AG10803 (cell line): Measurements from ENCODE around the gene PRPF38A.

Experiments
- DNase-seq: peaks from one replicate; pipeline ENCODE4 v3.0.0; 2010; ENCODE audit warnings: low read depth
- H3K4me3 ChIP-seq: 2 replicates; pipeline ENCODE4 v1.5.1; 2011; ENCODE audit warnings: mild to moderate bottlenecking, low read length, control low read depth
- TF ChIP-seq, protein P1 (sequence below): conservative IDR thresholded peaks from 2 replicates; pipeline ENCODE4 v1.5.1; 2011; ENCODE audit warnings: mild to moderate bottlenecking, low read length, control low read depth, inconsistent platforms

Gene PRPF38A, protein sequence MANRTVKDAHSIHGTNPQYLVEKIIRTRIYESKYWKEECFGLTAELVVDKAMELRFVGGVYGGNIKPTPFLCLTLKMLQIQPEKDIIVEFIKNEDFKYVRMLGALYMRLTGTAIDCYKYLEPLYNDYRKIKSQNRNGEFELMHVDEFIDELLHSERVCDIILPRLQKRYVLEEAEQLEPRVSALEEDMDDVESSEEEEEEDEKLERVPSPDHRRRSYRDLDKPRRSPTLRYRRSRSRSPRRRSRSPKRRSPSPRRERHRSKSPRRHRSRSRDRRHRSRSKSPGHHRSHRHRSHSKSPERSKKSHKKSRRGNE

DNA sequence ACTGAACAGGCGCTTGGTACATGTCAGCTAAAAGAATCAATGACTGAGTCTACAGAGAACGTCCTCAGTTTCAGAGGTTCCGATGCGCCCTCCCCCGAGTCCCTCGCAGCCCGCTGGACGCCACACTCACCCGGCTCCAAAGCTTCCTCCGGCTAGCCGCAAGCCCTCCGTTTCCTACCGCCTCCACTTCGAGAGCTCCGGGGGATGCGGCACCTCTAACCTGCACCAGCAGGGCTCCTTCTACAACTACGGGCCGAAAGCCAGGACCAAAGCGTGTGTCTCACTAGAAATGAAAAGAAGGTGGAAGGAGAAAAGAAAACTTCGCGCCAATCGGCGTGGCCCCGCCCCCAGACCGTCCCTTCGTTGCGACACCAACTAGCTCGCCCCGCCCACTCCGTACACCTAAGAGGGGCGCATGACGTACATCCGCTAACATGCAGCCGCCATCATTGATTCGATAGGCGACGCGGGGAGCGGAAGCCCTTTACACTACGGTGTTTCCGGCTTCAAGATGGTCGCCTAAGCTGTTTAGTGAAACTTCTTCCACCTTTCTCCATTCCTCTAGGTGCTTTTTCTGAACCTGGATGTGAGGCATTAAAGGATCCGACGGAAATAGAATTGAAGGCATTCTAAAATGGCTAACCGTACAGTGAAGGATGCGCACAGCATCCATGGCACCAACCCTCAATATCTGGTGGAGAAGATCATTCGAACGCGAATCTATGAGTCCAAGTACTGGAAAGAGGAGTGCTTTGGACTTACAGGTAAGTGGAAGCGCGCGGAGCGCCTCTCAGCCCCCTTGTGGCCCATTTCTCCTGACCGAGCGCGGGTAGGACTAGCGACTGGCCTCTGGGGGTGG lies at the start of gene PRPF38A, which contains the start of gene ORC1:
PRPF38A (plus strand) TSS at position 487 of the 859 bp plus-strand sequence; CDS start at position 635, 148 bp downstream.
ORC1 (minus strand) TSS at position 308 of the 859 bp plus-strand sequence. CDS start 2,200 bp downstream, outside the sequence.
- peak; percentile 95 for DNase-seq
- TF ChIP-seq, protein P1, sequence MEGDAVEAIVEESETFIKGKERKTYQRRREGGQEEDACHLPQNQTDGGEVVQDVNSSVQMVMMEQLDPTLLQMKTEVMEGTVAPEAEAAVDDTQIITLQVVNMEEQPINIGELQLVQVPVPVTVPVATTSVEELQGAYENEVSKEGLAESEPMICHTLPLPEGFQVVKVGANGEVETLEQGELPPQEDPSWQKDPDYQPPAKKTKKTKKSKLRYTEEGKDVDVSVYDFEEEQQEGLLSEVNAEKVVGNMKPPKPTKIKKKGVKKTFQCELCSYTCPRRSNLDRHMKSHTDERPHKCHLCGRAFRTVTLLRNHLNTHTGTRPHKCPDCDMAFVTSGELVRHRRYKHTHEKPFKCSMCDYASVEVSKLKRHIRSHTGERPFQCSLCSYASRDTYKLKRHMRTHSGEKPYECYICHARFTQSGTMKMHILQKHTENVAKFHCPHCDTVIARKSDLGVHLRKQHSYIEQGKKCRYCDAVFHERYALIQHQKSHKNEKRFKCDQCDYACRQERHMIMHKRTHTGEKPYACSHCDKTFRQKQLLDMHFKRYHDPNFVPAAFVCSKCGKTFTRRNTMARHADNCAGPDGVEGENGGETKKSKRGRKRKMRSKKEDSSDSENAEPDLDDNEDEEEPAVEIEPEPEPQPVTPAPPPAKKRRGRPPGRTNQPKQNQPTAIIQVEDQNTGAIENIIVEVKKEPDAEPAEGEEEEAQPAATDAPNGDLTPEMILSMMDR = peak; percentile 65
- peak within 1 kb of the TSS; percentile 86 for H3K4me3 ChIP-seq

DNA sequence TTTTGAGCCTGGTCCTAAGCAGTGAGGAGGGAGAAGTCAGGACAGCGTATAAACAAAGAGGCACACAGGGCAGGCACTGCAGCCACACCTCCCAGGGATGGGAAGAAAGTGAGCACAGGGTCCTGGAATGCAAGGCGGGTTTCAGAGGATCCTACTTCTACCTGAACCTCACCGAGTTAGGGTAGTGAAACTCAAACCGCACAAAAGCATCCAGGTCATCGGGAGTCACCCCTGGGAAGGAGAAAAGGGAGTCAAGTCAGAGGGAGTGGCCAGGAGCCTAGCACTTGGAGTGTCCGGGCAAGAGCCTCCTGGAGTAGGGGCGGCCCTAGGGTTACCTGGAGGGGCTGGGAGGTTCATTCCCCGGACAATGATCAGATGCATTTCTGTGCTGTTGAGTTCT lies 49.0 kb upstream of the PRPF38A start:
- DNase-seq = no peak
- TF ChIP-seq, protein P1 = no peak
- H3K4me3 ChIP-seq = no peak overlapping the region

DNA sequence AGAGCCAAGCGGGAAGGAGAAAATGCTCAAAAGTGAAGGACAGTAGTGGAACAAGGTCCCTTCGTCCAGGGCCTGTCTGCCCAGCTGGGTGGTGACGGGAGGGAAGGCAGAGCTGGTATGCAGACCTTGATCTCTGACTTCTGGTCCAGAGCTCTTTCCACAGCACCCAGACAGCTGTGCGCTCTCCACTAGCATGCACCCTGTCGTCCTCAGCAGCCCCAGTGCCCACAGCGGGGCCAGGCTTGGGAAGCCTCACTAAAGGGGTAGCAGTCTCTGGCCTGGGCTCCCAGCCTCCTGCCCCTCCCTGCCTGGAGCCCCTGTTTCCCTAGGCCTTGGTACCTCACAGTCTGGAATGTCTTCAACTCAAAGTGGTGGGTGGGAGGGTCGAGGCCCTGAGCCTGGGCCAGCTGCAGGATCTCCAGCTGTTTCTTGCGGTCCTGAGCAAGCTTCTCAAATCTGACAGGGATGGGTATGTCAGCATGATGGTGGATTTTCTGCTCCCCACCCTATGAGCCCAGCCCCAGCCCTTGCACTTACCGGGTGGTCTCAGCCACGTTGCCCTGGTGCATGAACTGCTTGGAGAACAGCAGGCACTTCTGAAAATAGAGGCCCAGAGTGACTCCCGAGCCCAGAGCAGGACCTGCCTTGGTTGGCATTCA lies 48.4 kb upstream of the PRPF38A start:
- TF ChIP-seq, protein P1 = no peak
- no peak for DNase-seq
- no peak overlapping the region for H3K4me3 ChIP-seq

DNA sequence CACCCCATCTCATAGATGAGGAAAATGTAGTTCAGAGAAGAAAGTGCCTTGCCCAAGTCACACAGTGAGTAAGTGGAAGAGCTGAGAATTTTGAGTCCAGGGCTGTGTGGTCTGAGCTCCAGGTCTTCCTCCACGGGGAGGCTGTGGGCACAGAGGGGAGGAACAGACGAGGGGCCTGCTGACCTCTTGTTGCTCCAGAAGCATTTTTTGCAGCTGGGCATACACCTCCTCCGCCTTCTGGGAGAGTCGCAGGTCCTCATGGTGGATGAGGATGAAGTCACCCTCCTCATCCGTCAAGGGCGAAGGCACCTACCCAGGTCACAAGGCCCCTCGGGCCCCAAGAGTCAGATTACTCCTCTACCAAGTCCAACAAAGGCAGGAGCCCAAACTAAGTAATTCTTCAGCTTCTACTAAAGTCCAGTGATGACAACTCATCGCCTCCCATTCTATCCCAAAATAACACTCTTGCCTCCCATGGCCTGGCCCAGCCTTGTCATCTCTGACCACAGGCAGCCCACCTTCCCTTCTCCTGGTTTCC lies 47.5 kb upstream of the PRPF38A start:
- TF ChIP-seq, protein P1 = no peak
- no peak overlapping the region for H3K4me3 ChIP-seq

DNA sequence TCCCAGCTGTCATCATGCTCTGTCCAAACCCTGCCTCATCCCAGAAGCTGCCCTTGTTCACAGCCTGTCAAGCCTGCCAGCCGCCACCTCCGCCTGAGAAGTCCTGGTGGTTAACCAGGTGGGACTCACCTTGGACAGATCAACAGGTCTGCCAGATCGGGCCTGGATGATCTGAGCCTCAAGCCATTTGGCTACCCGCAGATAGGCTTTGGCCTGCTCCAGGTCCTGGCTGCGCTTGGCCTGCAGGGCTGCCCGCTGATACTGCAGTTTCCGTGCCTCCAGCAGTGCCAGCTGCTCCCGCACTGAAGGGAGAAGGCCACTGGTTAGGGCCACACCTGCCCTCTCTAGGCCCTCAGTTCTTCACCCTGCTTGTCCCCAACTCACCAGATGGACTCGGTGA lies 47.0 kb upstream of the PRPF38A start:
- DNase-seq = no peak
- TF ChIP-seq, protein P1 = no peak
- no peak overlapping the region for H3K4me3 ChIP-seq

More for the DNA sequence above, 47.5 kb upstream of the PRPF38A start:
- DNase-seq = no peak

DNA sequence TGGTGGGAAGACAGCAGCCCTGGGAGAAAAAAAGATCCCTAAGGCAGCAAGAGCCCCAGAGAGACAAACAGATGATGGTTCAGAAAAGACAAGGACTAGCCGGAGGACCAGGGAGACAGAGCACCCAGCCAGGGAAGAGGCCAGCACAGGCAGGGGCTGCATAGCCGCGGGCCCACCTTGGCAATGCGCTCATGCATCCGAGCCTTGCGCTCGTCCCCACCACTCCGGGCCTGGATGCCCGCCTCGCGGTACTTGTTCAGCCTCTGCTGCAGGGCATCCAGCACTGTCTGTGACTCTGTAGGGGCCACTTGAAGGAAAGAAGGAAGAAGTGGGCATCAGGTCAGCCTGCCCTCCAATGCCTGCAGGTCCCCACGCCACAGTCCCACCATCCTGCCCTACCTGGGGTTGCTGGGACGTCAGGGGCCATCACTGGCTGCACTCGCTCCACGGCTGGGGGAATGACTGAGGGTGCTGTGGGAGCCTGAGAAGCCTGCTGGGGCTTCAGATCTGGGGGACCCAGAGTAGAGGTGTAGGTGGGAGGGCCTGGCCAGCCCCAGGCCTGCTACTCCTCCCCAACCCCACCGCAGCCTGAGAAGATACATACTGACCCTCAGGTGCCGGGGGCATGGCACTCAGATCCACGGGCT lies 45.4 kb upstream of the PRPF38A start:
- no peak for DNase-seq
- TF ChIP-seq, protein P1 = no peak
- no peak overlapping the region for H3K4me3 ChIP-seq
